H1 (cell line): ENCODE results near the gene KANSL1. TPM values are rescaled to one million over a fixed set of nuclear protein-coding genes. Genes with fewer than 3 reads are reported as not detected.

Experiments used
- CTCF ChIA-PET: fragments of 300-600 bp; sonication (Branson Sonifier 250); formaldehyde crosslinking; loops from one replicate; lab custom pipeline; 2021; ENCODE audit not compliant: partially characterized antibody; lab: Charles Lee
- POLR2A ChIA-PET: fragments of 300-600 bp; sonication (Branson Sonifier 250); formaldehyde crosslinking; loops from one replicate; lab custom pipeline; 2021; ENCODE audit warnings: inconsistent platforms; ENCODE audit not compliant: partially characterized antibody; lab: Charles Lee
- DNase-seq, 2 experiments: peaks; one replicate each; pipeline versions ENCODE4 v3.0.0 to v3.0.0-alpha.2; 2010 to 2022; ENCODE audit warnings: low spot score in 2 of 2, low read depth in 1 of 2, mixed read lengths in 1 of 2
- FAIRE-seq: peaks from 2 replicates; lab custom pipeline; 2011; peaks lifted over from hg19 to GRCh38; lab: Jason Lieb, UNC
- H2AFZ ChIP-seq: 2 replicates; pipeline ENCODE4 v1.8.1; 2012; ENCODE audit warnings: low read length, inconsistent platforms
- H2AK5ac ChIP-seq: 2 replicates; pipeline ENCODE4 v1.6.1; 2013; ENCODE audit warnings: low read depth, low read length
- H2BK120ac ChIP-seq: replicated peaks from 2 replicates; pipeline ENCODE3; 2013; ENCODE audit warnings: low read depth, low read length, inconsistent platforms
- H2BK12ac ChIP-seq: 2 replicates; pipeline ENCODE4 v1.6.1; 2013; ENCODE audit warnings: low read depth, low read length
- H2BK15ac ChIP-seq: 2 replicates; pipeline ENCODE4 v1.6.1; 2013; ENCODE audit warnings: low read length
- H2BK20ac ChIP-seq: 2 replicates; pipeline ENCODE4 v1.6.1; 2013; ENCODE audit warnings: low read length
- H2BK5ac ChIP-seq: 2 replicates; pipeline ENCODE4 v1.6.1; 2013; ENCODE audit warnings: low read depth, low read length
- H3K14ac ChIP-seq: 2 replicates; pipeline ENCODE4 v1.6.1; 2013; ENCODE audit warnings: inconsistent platforms; ENCODE audit not compliant: insufficient read length
- H3K18ac ChIP-seq: 2 replicates; pipeline ENCODE4 v1.6.1; 2013; ENCODE audit warnings: low read length; ENCODE audit errors: extremely low read depth
- H3K23ac ChIP-seq: 2 replicates; pipeline ENCODE4 v1.6.1; 2013; ENCODE audit warnings: inconsistent platforms; ENCODE audit not compliant: insufficient read length
- H3K23me2 ChIP-seq: 2 replicates; pipeline ENCODE4 v1.6.1; 2013; ENCODE audit warnings: low read depth, low read length
- H3K27ac ChIP-seq: 2 replicates; pipeline ENCODE4 v1.6.1; 2011; ENCODE audit warnings: low read depth, low read length, inconsistent platforms
- H3K27me3 ChIP-seq, 4 experiments: replicated peaks in 1 of 4; 1 replicate in 1 of 4; 2 replicates in 3 of 4; pipeline versions ENCODE4 v1.6.1 to v1.8.1; 2011 to 2013; ENCODE audit warnings: low read length in 3 of 4, mild to moderate bottlenecking in 3 of 4, inconsistent platforms in 2 of 4, mixed read lengths in 2 of 4, moderate library complexity in 1 of 4; ENCODE audit not compliant: control insufficient read depth in 3 of 4, insufficient read depth in 3 of 4; ENCODE audit errors: extremely low read depth in 1 of 4
- H3K36me3 ChIP-seq, 4 experiments: 2 replicates each; pipeline versions ENCODE4 v1.6.1 to v1.8.1; 2011 to 2013; ENCODE audit warnings: mild to moderate bottlenecking in 4 of 4, low read length in 3 of 4, moderate library complexity in 2 of 4, control low read depth in 1 of 4, inconsistent platforms in 1 of 4; ENCODE audit not compliant: insufficient read depth in 4 of 4, control insufficient read depth in 2 of 4
- H3K4ac ChIP-seq: replicated peaks from 2 replicates; pipeline ENCODE3; 2013; ENCODE audit warnings: low read length, low read depth, mixed read lengths, inconsistent platforms; ENCODE audit not compliant: insufficient read length
- H3K4me1 ChIP-seq, 4 experiments: replicated peaks in 1 of 4; 1 replicate in 1 of 4; 2 replicates in 3 of 4; pipeline versions ENCODE4 v1.6.1 to v1.8.1; 2011 to 2013; ENCODE audit warnings: low read length in 3 of 4, inconsistent platforms in 2 of 4, mixed read lengths in 1 of 4; ENCODE audit not compliant: insufficient read depth in 4 of 4, control insufficient read depth in 3 of 4
- H3K4me2 ChIP-seq, 2 experiments: 2 replicates each; pipeline versions ENCODE4 v1.6.1 to v1.8.1; 2011 to 2013; ENCODE audit warnings: low read depth in 2 of 2, low read length in 2 of 2, control low read depth in 1 of 2, inconsistent platforms in 1 of 2, mild to moderate bottlenecking in 1 of 2; ENCODE audit not compliant: insufficient read depth in 1 of 2
- H3K4me3 ChIP-seq, 4 experiments: fragments of 200-600, 300-600 bp in 1 of 4; sonication (generic), shearing (Covaris generic), sonication (Bioruptor Twin) in 1 of 4; 2 replicates each; pipeline versions ENCODE4 v1.5.1 to v1.8.1; 2011 to 2016; ENCODE audit warnings: low read length in 4 of 4, low read depth in 3 of 4, control low read depth in 2 of 4, inconsistent platforms in 2 of 4, mild to moderate bottlenecking in 2 of 4, mixed read lengths in 1 of 4, moderate library complexity in 1 of 4; ENCODE audit not compliant: insufficient read depth in 2 of 4; ENCODE audit errors: extremely low read depth in 1 of 4
- H3K56ac ChIP-seq: replicated peaks from 2 replicates; pipeline ENCODE3; 2013; ENCODE audit warnings: low read depth, mild to moderate bottlenecking, mixed read lengths, low read length, inconsistent platforms; ENCODE audit not compliant: insufficient read length
- H3K79me1 ChIP-seq: 2 replicates; pipeline ENCODE4 v1.6.1; 2013; ENCODE audit warnings: low read depth, low read length, control low read depth
- H3K79me2 ChIP-seq, 2 experiments: 2 replicates each; pipeline versions ENCODE4 v1.6.1 to v1.8.1; 2012 to 2013; ENCODE audit warnings: low read length in 2 of 2, mild to moderate bottlenecking in 2 of 2, inconsistent platforms in 1 of 2; ENCODE audit not compliant: insufficient read depth in 2 of 2, control insufficient read depth in 1 of 2
- H3K9ac ChIP-seq, 4 experiments: replicated peaks in 1 of 4; 1 replicate in 1 of 4; 2 replicates in 3 of 4; pipeline versions ENCODE4 v1.6.1 to v1.8.1; 2011 to 2013; ENCODE audit warnings: low read depth in 3 of 4, low read length in 3 of 4, control low read depth in 2 of 4, mild to moderate bottlenecking in 2 of 4, moderate library complexity in 2 of 4, inconsistent platforms in 1 of 4; ENCODE audit errors: extremely low read depth in 1 of 4
- H3K9me3 ChIP-seq, 2 experiments: 2 replicates each; pipeline versions ENCODE4 v1.6.1 to v1.8.1; 2012 to 2013; ENCODE audit warnings: mild to moderate bottlenecking in 2 of 2, moderate library complexity in 2 of 2, control low read depth in 1 of 2, inconsistent platforms in 1 of 2, low read depth in 1 of 2, low read length in 1 of 2, mixed read lengths in 1 of 2; ENCODE audit not compliant: insufficient read depth in 2 of 2
- H4K20me1 ChIP-seq, 2 experiments: replicated peaks in 1 of 2; 2 replicates each; pipeline versions ENCODE3 to v1.8.1; 2011 to 2013; ENCODE audit warnings: inconsistent platforms in 2 of 2, low read length in 2 of 2, mild to moderate bottlenecking in 1 of 2; ENCODE audit not compliant: insufficient read depth in 2 of 2, control insufficient read depth in 1 of 2
- H4K5ac ChIP-seq: 2 replicates; pipeline ENCODE4 v1.6.1; 2013; ENCODE audit warnings: low read length, low read depth, mixed read lengths, inconsistent platforms; ENCODE audit not compliant: insufficient read length
- H4K8ac ChIP-seq: 2 replicates; pipeline ENCODE4 v1.8.0; 2013; ENCODE audit warnings: mild to moderate bottlenecking, moderate library complexity, low read length, inconsistent platforms; ENCODE audit not compliant: insufficient read depth; ENCODE audit errors: extremely low read depth
- H4K91ac ChIP-seq: replicated peaks from 2 replicates; pipeline ENCODE3; 2013; ENCODE audit warnings: low read length, mixed read lengths, inconsistent platforms; ENCODE audit not compliant: insufficient read length
- CHD1 ChIP-seq: IDR thresholded peaks from 2 replicates; pipeline ENCODE4 v1.6.1; 2012; ENCODE audit warnings: low read depth, low read length, improper control_type of control experiment
- EP300 ChIP-seq, 2 experiments: IDR thresholded peaks; 1 replicate in 1 of 2; 2 replicates in 1 of 2; pipeline ENCODE4 v1.6.1; 2011 to 2012; ENCODE audit warnings: low read depth in 2 of 2, low read length in 2 of 2, mild to moderate bottlenecking in 2 of 2, borderline replicate concordance in 1 of 2, inconsistent platforms in 1 of 2, moderate library complexity in 1 of 2
- SAP30 ChIP-seq: fragments of 300-600 bp; sonication (generic); IDR thresholded peaks from 2 replicates; pipeline ENCODE4 v1.7.1; 2012; ENCODE audit warnings: low read length, moderate library complexity, mild to moderate bottlenecking, inconsistent platforms; ENCODE audit not compliant: insufficient read depth, insufficient replicate concordance
- TCF12 ChIP-seq: IDR thresholded peaks from 2 replicates; pipeline ENCODE4 v1.6.1; 2011; ENCODE audit warnings: low read depth, mild to moderate bottlenecking, low read length
- WGBS, 2 experiments: shearing (Covaris generic) in 1 of 2; methylation state at CpG; one replicate each; pipeline versions ENCODE4 v1.1.6 to v1.1.7; 2013 to 2015; ENCODE audit warnings: low lambda C conversion rate in 2 of 2, mixed read lengths in 2 of 2, inconsistent platforms in 1 of 2, low coverage in 1 of 2, missing lambda C conversion rate in 1 of 2; ENCODE audit not compliant: insufficient replicate concordance in 2 of 2, insufficient coverage in 1 of 2, insufficient read length in 1 of 2; ENCODE audit errors: extremely low coverage in 1 of 2, missing lambda C conversion rate in 1 of 2; 5-methylcytosine and 5-hydroxymethylcytosine counted together
- polyA plus RNA-seq, 7 experiments: library from polyadenylated mRNA; depleted of rRNA in 3 of 7; stranded (reverse) in 5 of 7; unstranded in 2 of 7; fragments of >200 nt in 5 of 7; fragments of 200-250 nt in 2 of 7; gene quantifications; 1 replicate in 5 of 7; 2 replicates in 1 of 7; 4 replicates in 1 of 7; pipeline versions ENCODE4 v1.2.1 to v1.2.3, GENCODE V29; 2011 to 2013; ENCODE audit warnings: missing spikeins in 2 of 7, mixed read lengths in 2 of 7
- total RNA-seq: library from RNA; stranded (reverse); fragmentation: NEBNext Ultra II Directional; extraction: Animal tissue kit (Norgen Biotek cat#: 25700); gene quantifications from 2 replicates; pipeline ENCODE4 v1.2.1, GENCODE V29; 2021

The KANSL1 gene
- total and polyA plus RNA-seq, 2 of the 8 experiments (the other 6 are each of a cell fraction or from before 2014, with no cell fraction given) = 34.0 to 128 TPM

- Histone ChIP-seq H3K27ac (no peak overlapping the region), H4K20me1 (peaks cover 2 to 3% of the 10 kb centered on the region in 2 experiments), H2BK5ac (no peak overlapping the region), H3K4ac (no peak overlapping the region), H3K56ac (no peak overlapping the region), H2AK5ac (no peak overlapping the region), H3K18ac (no peak overlapping the region), H4K8ac (no peak overlapping the region), H3K14ac (no peak overlapping the region), H2BK120ac (no peak overlapping the region), H2AFZ (no peak overlapping the region), H3K36me3 (peaks cover 0 to 16% (median 9%) of the 10 kb centered on the region in 4 experiments; a peak in 4 of 8 replicates), H3K9ac (no peak overlapping the region), H3K23ac (no peak overlapping the region), H2BK15ac (no peak overlapping the region), H3K4me2 (no peak overlapping the region), H3K4me1 (no peaks in the 10 kb centered on the region), H3K27me3 (no peaks in the 10 kb centered on the region), H2BK12ac (no peak overlapping the region), H3K79me1 (peaks cover 2% of the 10 kb centered on the region; the same call in 1 of the 2 replicates), H3K4me3 (no peak overlapping the region), H3K79me2 (peaks cover 0 to 75% of the 10 kb centered on the region in 2 experiments; a peak in 3 of 4 replicates), H4K5ac (no peak overlapping the region), H3K9me3 (no peaks in the 10 kb centered on the region), H3K23me2 (no peaks in the 10 kb centered on the region), H2BK20ac (no peak overlapping the region), H4K91ac (no peak overlapping the region)
- CTCF ChIA-PET = no interaction called here
- no peak for FAIRE-seq
- 89% methylated on average over 6 of the region's 6 CpGs; no CpG with 5 or more reads in 1 of the 2 experiments for WGBS, 2 experiments
- no peak for DNase-seq
- POLR2A ChIA-PET = no interaction called here
- TF ChIP-seq CHD1 = no peak
- no peak for TF ChIP-seq TCF12
- no peak for TF ChIP-seq EP300 (IDR thresholded peaks at IDR 0.05; ENCODE audit: borderline replicate concordance in 1 of 2, low read depth in 2 of 2, low read length in 2 of 2)
- no peak for TF ChIP-seq SAP30
These were observed 112.9 kb downstream of the KANSL1 start for GRCh38 chr17:46080118-46081017.
